Measurements from ENCODE around the gene KIF3A. TPM values are rescaled to one million over a fixed set of nuclear protein-coding genes. Genes with fewer than 3 reads are reported as not detected.

Gene KIF3A
- polyA plus RNA-seq, 1 donor from 2014 or later: 94.4 TPM

DNA sequence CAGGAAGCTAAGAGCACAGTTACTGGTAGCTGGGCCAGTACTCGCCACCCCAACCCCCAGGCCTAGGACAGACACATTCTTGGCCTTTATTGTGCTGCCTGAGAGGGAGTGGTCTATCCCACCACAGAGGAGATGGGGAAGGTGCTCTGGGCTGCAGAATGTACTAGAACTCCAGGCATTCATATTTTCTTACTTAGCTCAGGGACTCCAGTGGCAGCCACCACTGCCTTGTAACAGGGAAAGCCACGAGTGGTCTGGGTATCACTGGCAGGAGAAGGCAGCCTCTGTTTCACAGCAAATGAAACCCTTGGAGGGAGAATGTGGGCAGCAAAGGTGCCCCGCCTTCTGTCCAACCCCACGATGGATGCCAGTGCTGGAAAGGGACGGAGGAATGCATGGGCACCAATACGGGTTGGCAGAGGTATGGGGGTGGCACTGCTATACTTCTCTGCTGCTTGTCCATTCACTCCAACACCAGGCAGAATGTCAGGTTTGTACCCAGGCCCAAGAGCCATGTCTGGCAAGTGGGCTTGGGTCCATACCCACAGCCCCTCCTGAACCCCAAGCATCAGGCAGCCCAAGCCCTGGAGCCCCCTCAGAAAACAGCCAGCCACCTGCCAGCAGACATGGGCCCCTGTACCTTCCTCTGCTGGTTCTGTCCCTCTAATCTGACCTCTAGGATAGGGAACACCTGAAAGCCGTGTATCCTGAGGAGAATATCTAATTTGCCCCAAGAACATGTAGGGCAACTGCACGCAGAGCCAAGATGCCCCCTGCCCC lies 35.1 kb upstream of the KIF3A start:
- Histone ChIP-seq H3K4me3 (ENCODE audit: low read length) (no peak overlapping the region), H3K27me3 (ENCODE audit: insufficient read depth, low read depth, low read length) (peaks cover under 1% of the 10 kb centered on the region), H3K79me2 (replicated peaks; ENCODE audit: insufficient read depth, low read length) (peaks cover 29% of the 10 kb centered on the region), H3K9me2 (ENCODE audit: insufficient read depth, low read length) (no peaks in the 10 kb centered on the region), H3K9ac (ENCODE audit: low read length) (no peak overlapping the region), H3K27ac (ENCODE audit: low read length) (no peak overlapping the region), H3K4me2 (ENCODE audit: low read length) (no peak overlapping the region), H3K9me3 (ENCODE audit: low read length) (no peaks in the 10 kb centered on the region), H2AFZ (ENCODE audit: low read depth, low read length) (no peak overlapping the region), H3F3A (ENCODE audit: insufficient read depth, low read length, poor library complexity, severe bottlenecking) (no peaks in the 10 kb centered on the region), H3K36me3 (ENCODE audit: insufficient read depth, low read length) (no peaks in the 10 kb centered on the region), H4K20me1 (ENCODE audit: insufficient read depth) (no peaks in the 10 kb centered on the region)
- TF ChIP-seq, protein P1, sequence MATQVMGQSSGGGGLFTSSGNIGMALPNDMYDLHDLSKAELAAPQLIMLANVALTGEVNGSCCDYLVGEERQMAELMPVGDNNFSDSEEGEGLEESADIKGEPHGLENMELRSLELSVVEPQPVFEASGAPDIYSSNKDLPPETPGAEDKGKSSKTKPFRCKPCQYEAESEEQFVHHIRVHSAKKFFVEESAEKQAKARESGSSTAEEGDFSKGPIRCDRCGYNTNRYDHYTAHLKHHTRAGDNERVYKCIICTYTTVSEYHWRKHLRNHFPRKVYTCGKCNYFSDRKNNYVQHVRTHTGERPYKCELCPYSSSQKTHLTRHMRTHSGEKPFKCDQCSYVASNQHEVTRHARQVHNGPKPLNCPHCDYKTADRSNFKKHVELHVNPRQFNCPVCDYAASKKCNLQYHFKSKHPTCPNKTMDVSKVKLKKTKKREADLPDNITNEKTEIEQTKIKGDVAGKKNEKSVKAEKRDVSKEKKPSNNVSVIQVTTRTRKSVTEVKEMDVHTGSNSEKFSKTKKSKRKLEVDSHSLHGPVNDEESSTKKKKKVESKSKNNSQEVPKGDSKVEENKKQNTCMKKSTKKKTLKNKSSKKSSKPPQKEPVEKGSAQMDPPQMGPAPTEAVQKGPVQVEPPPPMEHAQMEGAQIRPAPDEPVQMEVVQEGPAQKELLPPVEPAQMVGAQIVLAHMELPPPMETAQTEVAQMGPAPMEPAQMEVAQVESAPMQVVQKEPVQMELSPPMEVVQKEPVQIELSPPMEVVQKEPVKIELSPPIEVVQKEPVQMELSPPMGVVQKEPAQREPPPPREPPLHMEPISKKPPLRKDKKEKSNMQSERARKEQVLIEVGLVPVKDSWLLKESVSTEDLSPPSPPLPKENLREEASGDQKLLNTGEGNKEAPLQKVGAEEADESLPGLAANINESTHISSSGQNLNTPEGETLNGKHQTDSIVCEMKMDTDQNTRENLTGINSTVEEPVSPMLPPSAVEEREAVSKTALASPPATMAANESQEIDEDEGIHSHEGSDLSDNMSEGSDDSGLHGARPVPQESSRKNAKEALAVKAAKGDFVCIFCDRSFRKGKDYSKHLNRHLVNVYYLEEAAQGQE (IDR thresholded peaks at IDR 0.05; ENCODE audit: borderline replicate concordance): no peak
- TF ChIP-seq EP300 (conservative IDR thresholded peaks at IDR 0.05; ENCODE audit: poor library complexity, severe bottlenecking) (no peak), MXI1 (conservative IDR thresholded peaks at IDR 0.05; ENCODE audit: poor library complexity, severe bottlenecking) (no peak), RAD21 (conservative IDR thresholded peaks at IDR 0.05) (no peak), TAF1 (IDR thresholded peaks at IDR 0.05; ENCODE audit: low read depth) (no peak), POLR2AphosphoS5 (IDR thresholded peaks at IDR 0.05) (no peak), EZH2 (IDR thresholded peaks at IDR 0.05; ENCODE audit: borderline replicate concordance, insufficient read depth, low read length, poor library complexity, severe bottlenecking) (no peak), SMC3 (conservative IDR thresholded peaks at IDR 0.05; ENCODE audit: poor library complexity) (no peak)
- TF ChIP-seq, protein P2, sequence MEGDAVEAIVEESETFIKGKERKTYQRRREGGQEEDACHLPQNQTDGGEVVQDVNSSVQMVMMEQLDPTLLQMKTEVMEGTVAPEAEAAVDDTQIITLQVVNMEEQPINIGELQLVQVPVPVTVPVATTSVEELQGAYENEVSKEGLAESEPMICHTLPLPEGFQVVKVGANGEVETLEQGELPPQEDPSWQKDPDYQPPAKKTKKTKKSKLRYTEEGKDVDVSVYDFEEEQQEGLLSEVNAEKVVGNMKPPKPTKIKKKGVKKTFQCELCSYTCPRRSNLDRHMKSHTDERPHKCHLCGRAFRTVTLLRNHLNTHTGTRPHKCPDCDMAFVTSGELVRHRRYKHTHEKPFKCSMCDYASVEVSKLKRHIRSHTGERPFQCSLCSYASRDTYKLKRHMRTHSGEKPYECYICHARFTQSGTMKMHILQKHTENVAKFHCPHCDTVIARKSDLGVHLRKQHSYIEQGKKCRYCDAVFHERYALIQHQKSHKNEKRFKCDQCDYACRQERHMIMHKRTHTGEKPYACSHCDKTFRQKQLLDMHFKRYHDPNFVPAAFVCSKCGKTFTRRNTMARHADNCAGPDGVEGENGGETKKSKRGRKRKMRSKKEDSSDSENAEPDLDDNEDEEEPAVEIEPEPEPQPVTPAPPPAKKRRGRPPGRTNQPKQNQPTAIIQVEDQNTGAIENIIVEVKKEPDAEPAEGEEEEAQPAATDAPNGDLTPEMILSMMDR (IDR thresholded peaks at IDR 0.05; ENCODE audit: poor library complexity, severe bottlenecking): no peak

DNA sequence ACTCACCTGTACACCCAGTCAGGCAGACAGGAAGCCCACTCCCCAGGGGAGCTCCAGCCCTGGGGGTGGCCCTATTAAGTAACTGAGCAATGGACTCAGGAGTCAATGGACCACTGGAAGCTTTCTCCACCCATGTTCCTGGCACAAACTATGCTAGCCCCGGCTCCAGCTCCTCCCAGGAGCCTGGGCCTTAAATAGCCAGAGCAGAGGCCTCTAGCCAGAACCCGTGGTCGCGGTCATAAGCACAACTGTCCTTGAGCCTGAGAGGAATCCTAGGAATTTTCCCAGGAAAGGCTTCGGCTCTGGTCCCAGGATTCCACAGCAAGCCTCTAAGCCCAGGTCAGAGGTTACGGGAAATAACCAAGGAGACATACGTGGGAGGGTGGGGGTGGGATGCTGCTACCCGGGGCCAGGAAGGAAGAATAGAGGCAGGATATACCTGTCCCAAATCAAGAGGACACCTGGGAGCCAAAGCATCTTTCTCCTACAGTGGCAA lies 34.2 kb upstream of the KIF3A start:
- no peaks in the 10 kb centered on the region for H3K9me3 ChIP-seq (ENCODE audit: low read length)
- H3F3A ChIP-seq (ENCODE audit: insufficient read depth, low read length, poor library complexity, severe bottlenecking): no peaks in the 10 kb centered on the region
- no peaks in the 10 kb centered on the region for H4K20me1 ChIP-seq (ENCODE audit: insufficient read depth)
- H3K79me2 ChIP-seq (replicated peaks; ENCODE audit: insufficient read depth, low read length): peaks cover 29% of the 10 kb centered on the region
- H3K27ac ChIP-seq (ENCODE audit: low read length): no peak overlapping the region
- H3K9me2 ChIP-seq (ENCODE audit: insufficient read depth, low read length): no peaks in the 10 kb centered on the region
- no peak overlapping the region for H3K4me2 ChIP-seq (ENCODE audit: low read length)
- H3K27me3 ChIP-seq (ENCODE audit: insufficient read depth, low read depth, low read length): no peaks in the 10 kb centered on the region
- no peak overlapping the region for H2AFZ ChIP-seq (ENCODE audit: low read depth, low read length)
- no peaks in the 10 kb centered on the region for H3K36me3 ChIP-seq (ENCODE audit: insufficient read depth, low read length)
- no peak for TF ChIP-seq EZH2 (IDR thresholded peaks at IDR 0.05; ENCODE audit: borderline replicate concordance, insufficient read depth, low read length, poor library complexity, severe bottlenecking)
- TF ChIP-seq EP300 (conservative IDR thresholded peaks at IDR 0.05; ENCODE audit: poor library complexity, severe bottlenecking): no peak
- no peak overlapping the region for H3K4me3 ChIP-seq (ENCODE audit: low read length)
- no peak overlapping the region for H3K9ac ChIP-seq (ENCODE audit: low read length)

Measured in neural cell (in vitro differentiated cells).